Stomach (tissue), 4 donors: ENCODE measurements around the gene CDKN2B-AS1.

ENCODE experiments used
- EP300 ChIP-seq: sonication (generic); formaldehyde crosslinking; IDR thresholded peaks from one replicate; pipeline ENCODE4 v1.6.1; 2017; ENCODE audit warnings: antibody characterized with exemption
- POLR2A ChIP-seq, 4 donors: fragments of 450-650 bp; IDR thresholded peaks; one replicate each; pipeline ENCODE4 v1.6.1; 2016; ENCODE audit warnings: antibody characterized with exemption in 4 of 4, control low read depth in 2 of 4, mild to moderate bottlenecking in 1 of 4, moderate library complexity in 1 of 4
- TF ChIP-seq, protein P1 (sequence below), 7 experiments: fragments of 450-650 bp in 4 of 7; fragments of 200-600 bp in 3 of 7; sonication (generic) in 3 of 7; IDR thresholded peaks; one replicate each; pipeline ENCODE4 v1.5.1; 2016 to 2019; ENCODE audit warnings: antibody characterized with exemption in 7 of 7, control low read depth in 2 of 7, mild to moderate bottlenecking in 1 of 7

DNA sequence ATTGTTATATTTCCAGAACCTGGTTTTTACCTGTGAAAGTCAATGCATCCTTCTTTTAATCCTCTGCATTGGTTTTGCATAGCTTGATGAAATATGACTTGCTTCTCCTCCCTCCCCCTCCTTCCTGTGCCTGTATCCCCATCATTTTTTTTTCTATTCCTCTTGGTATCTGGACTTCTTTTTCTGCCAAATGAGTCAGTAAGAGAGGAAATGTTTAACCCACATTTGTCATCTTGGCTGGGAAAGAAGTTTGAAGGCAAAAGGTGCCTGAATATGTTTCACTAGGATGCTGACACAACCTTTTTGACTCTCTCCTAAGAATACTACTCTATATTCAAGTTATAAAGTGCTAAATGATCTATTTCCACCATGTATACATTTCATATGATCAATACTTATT lies 50.0 kb downstream of the CDKN2B-AS1 start:
- TF ChIP-seq, protein P1, sequence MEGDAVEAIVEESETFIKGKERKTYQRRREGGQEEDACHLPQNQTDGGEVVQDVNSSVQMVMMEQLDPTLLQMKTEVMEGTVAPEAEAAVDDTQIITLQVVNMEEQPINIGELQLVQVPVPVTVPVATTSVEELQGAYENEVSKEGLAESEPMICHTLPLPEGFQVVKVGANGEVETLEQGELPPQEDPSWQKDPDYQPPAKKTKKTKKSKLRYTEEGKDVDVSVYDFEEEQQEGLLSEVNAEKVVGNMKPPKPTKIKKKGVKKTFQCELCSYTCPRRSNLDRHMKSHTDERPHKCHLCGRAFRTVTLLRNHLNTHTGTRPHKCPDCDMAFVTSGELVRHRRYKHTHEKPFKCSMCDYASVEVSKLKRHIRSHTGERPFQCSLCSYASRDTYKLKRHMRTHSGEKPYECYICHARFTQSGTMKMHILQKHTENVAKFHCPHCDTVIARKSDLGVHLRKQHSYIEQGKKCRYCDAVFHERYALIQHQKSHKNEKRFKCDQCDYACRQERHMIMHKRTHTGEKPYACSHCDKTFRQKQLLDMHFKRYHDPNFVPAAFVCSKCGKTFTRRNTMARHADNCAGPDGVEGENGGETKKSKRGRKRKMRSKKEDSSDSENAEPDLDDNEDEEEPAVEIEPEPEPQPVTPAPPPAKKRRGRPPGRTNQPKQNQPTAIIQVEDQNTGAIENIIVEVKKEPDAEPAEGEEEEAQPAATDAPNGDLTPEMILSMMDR (IDR thresholded peaks at IDR 0.05): no peak
- no peak for TF ChIP-seq POLR2A (IDR thresholded peaks at IDR 0.05)
- no peak for TF ChIP-seq EP300
